ENCODE data around the gene BMP4.

BMP4 gene

GRCh38 chr14:53915364-53916014 lies 41.1 kb downstream of the BMP4 start:
- no peak overlapping the region for H3K9ac ChIP-seq (ENCODE audit: low read length)
- no peaks in the 10 kb centered on the region for H3K9me3 ChIP-seq (ENCODE audit: low read length)
- no peak overlapping the region for H3K4me3 ChIP-seq (ENCODE audit: low read depth in 1 of 2, low read length in 2 of 2)
- H3K4me1 ChIP-seq (ENCODE audit: insufficient read depth, low read length), result no peaks in the 10 kb centered on the region
- H3K36me3 ChIP-seq (ENCODE audit: insufficient read depth, low read length), result no peaks in the 10 kb centered on the region
- H3K27ac ChIP-seq (ENCODE audit: low read depth, low read length), result no peak overlapping the region
- H3K27me3 ChIP-seq (ENCODE audit: control insufficient read depth in 1 of 2, insufficient read depth in 2 of 2, low read length in 2 of 2), result no peaks in the 10 kb centered on the region

- H3K27ac ChIP-seq (ENCODE audit: low read depth, low read length), result no peak overlapping the region
Observed at GRCh38 chr14:53912021-53912420, 44.6 kb downstream of the BMP4 start.

GRCh38 chr14:53908416-53908815 lies 48.2 kb downstream of the BMP4 start:
- Histone ChIP-seq H3K4me1 (ENCODE audit: insufficient read depth, low read length) (no peaks in the 10 kb centered on the region), H3K9me3 (ENCODE audit: low read length) (no peaks in the 10 kb centered on the region), H3K9ac (ENCODE audit: low read length) (no peak overlapping the region), H3K27me3 (ENCODE audit: control insufficient read depth in 1 of 2, insufficient read depth in 2 of 2, low read length in 2 of 2) (no peaks in the 10 kb centered on the region), H3K36me3 (ENCODE audit: insufficient read depth, low read length) (no peaks in the 10 kb centered on the region), H3K27ac (ENCODE audit: low read depth, low read length) (no peak overlapping the region), H3K4me3 (ENCODE audit: low read depth in 1 of 2, low read length in 2 of 2) (no peak overlapping the region)

More at GRCh38 chr14:53912021-53912420, 44.6 kb downstream of the BMP4 start:
- Histone ChIP-seq H3K9me3 (ENCODE audit: low read length) (no peaks in the 10 kb centered on the region), H3K36me3 (ENCODE audit: insufficient read depth, low read length) (no peaks in the 10 kb centered on the region), H3K27me3 (ENCODE audit: control insufficient read depth in 1 of 2, insufficient read depth in 2 of 2, low read length in 2 of 2) (no peaks in the 10 kb centered on the region), H3K4me1 (ENCODE audit: insufficient read depth, low read length) (no peaks in the 10 kb centered on the region), H3K9ac (ENCODE audit: low read length) (no peak overlapping the region), H3K4me3 (ENCODE audit: low read depth in 1 of 2, low read length in 2 of 2) (no peak overlapping the region)

GRCh38 chr14:53902307-53902706 lies 54.3 kb downstream of the BMP4 start:
- Histone ChIP-seq H3K27me3 (ENCODE audit: control insufficient read depth in 1 of 2, insufficient read depth in 2 of 2, low read length in 2 of 2) (no peaks in the 10 kb centered on the region), H3K9ac (ENCODE audit: low read length) (no peak overlapping the region), H3K9me3 (ENCODE audit: low read length) (no peaks in the 10 kb centered on the region), H3K4me1 (ENCODE audit: insufficient read depth, low read length) (no peaks in the 10 kb centered on the region), H3K4me3 (ENCODE audit: low read depth in 1 of 2, low read length in 2 of 2) (no peak overlapping the region), H3K36me3 (ENCODE audit: insufficient read depth, low read length) (no peaks in the 10 kb centered on the region), H3K27ac (ENCODE audit: low read depth, low read length) (no peak overlapping the region)

- Histone ChIP-seq H3K9me3 (ENCODE audit: low read length) (no peaks in the 10 kb centered on the region), H3K4me3 (ENCODE audit: low read depth in 1 of 2, low read length in 2 of 2) (no peak overlapping the region), H3K27ac (ENCODE audit: low read depth, low read length) (no peak overlapping the region), H3K27me3 (ENCODE audit: control insufficient read depth in 1 of 2, insufficient read depth in 2 of 2, low read length in 2 of 2) (no peaks in the 10 kb centered on the region), H3K36me3 (ENCODE audit: insufficient read depth, low read length) (no peaks in the 10 kb centered on the region), H3K4me1 (ENCODE audit: insufficient read depth, low read length) (no peaks in the 10 kb centered on the region), H3K9ac (ENCODE audit: low read length) (no peak overlapping the region)
Observed at GRCh38 chr14:53900499-53900898, 56.1 kb downstream of the BMP4 start.

Measured in muscle layer of colon (tissue), 2 donors.